Measurements from ENCODE around the gene APBA2. TPM values are rescaled to one million over a fixed set of nuclear protein-coding genes. Genes with fewer than 3 reads are reported as not detected.
A peak's percentile ranks its signal among the peaks of the same experiment; 100 is the strongest.

The APBA2 gene
- total RNA-seq, 1 experiment from 2014 or later, result not detected

DNA sequence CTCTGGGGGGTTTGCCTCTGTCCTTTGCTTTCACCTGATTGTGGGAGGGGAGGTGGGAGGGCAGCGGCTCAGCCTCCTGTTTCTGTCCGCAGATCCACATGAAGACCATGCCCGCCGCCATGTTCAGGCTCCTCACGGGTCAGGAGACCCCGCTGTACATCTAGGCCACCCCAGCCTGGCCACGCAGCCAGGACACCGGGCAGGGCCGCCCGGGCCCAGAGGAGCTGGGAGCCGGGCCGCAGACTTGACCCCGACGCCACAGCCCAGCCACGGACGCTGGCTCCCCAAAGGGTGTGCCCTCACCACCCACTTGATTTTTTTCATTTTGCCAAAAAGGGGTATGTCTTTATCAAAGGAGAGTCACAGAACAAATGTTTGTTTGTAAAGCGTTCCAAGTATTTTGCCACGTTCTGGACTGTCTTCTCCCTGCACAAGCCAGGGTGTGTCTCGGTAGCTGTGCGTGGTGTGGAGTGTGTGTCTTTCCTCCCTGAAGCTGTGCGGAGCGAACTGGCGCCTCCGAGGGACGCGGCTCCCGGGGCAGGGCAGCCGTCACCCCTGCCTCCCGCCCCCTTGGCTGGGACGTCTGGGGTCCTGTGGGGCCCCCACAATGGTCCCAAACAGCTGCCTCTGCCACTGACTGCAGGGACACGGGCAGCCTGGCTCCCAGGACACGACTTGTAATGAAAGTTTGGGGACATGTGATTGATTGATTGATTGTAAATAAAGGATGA is 231.4 kb downstream of the APBA2 start:
- no peak for DNase-seq (ENCODE audit: low spot score)

GRCh38 chr15:29117778-29118177 is 232.0 kb downstream of the APBA2 start:
- DNase-seq (ENCODE audit: low spot score), result no peak

GRCh38 chr15:29119847-29120246 is 234.1 kb downstream of the APBA2 start:
- no peak for DNase-seq (ENCODE audit: low spot score)

- no peak for DNase-seq (ENCODE audit: low spot score)
Observed at GRCh38 chr15:29120593-29121368, 235.0 kb downstream of the APBA2 start.

DNA sequence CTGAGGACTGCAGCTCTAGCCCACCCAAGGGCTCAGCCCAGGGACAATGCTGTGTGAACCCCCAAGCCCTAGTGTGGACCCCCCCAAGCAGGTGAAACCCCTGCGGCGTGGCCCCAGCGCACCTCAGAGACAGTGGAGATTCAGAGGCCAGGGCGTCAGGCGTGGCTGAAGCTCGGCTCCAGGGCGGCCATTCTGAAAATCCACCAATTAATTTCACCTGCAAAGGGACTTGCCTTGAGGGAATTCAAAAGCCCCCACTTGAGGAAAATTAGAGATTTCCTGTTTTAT is 235.5 kb downstream of the APBA2 start:
- DNase-seq (ENCODE audit: low spot score), result no peak

DNA sequence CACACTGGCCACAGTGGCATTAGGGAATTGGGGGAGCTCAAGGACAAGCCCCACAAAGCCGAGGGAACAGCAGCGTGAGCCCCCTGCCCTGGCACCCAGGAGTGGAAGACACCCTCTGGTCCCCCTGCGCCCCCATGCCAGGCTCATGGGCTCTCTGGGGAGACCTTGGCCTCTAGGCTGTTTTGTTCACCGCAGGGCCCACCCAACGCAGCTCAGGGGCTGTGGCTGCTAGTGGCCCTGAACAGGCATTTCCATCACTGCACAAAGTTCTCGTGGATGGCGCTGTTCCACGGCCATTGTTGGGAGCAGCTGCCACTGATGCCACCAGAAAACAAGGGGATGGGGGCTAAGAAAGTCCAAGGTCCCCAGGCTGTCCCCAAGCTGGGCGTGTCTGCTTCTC is 236.1 kb downstream of the APBA2 start:
- DNase-seq (ENCODE audit: low spot score), result no peak

DNA sequence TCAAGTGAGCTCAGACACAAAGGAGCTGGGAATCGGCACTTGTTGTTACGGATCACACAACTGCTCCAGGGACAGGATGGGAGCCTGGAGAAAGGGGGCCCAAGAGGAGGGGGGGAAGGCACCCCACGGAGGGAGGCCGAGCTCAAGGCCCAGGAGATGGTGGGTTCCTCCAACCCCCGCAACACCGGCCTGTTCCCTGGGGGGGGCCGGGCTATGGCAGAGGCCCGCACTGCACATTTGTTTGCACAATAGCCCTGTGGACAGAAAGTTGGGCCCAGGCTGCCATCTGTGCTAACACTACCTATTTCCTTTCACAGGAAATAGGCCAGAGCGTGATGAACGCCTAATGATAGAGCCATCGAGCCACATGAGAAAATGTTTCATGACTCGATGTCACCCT is 236.7 kb downstream of the APBA2 start:
- no peak for DNase-seq (ENCODE audit: low spot score)

DNA sequence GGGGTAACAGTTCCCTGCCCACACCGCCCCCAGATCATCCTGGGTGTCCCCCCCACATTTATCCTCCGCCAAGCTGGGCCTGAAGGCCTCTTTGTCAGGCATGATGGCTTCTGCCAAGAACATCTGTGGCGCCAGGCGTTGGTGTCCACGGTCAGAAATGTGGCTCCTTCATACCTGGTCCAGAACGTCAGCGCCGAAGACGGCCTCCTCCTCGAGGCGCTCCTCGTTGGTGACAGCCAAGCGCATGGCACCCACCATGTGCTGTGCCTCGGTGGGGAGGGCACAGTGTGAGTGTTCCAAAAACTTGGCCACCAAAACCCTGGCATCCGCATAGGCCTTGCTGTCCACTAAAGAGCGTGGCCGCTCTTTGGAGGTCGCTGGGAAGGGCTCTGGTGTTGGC is 237.4 kb downstream of the APBA2 start:
- DNase-seq (ENCODE audit: low spot score), result no peak

GRCh38 chr15:29123991-29124390 is 238.2 kb downstream of the APBA2 start:
- DNase-seq (ENCODE audit: low spot score), result no peak

GRCh38 chr15:29124581-29125381 is 239.0 kb downstream of the APBA2 start:
- peak; percentile 22 for DNase-seq (ENCODE audit: low spot score)

DNA sequence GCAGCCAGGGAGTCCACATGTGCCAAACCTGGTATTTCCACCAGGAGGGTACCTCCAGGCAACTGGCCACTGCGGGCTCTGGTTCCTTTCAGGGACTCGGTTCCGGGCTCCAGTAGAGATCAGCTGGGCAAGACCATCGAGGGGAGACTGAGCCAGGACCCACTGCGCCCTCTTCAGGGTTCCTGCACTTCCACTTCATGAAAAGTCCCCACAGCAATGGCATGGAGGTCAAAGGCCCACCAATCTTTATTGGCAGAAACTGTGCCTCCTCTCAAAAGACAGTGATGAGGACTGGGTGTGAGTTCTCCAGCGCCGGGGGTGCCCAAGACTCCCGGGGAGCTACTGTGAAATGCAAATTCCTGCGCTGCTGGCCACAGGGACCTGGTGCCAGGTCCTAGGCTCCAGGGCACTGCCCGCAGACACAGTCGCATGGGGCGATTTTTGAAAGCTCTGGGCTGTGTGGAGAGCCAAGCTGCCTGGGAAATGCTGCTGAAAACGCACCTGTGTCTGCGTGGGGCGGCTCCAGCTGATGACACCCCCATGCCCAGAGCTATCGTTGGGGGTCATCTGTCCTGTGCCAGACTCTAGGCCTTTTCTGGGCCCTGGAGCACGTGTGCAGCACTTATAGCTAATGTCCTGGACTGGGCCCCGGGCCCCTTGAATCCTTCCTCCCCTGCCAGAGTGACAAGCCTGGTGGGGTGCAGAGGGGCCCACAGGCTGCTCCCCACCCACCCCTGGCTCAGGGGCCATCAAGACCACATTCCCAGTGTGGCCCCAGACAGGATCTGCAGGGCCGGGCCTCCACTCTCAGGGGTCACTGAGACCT is 239.8 kb downstream of the APBA2 start:
- no peak for DNase-seq (ENCODE audit: low spot score)

GRCh38 chr15:29126208-29126536 is 240.4 kb downstream of the APBA2 start:
- DNase-seq (ENCODE audit: low spot score), result no peak

DNA sequence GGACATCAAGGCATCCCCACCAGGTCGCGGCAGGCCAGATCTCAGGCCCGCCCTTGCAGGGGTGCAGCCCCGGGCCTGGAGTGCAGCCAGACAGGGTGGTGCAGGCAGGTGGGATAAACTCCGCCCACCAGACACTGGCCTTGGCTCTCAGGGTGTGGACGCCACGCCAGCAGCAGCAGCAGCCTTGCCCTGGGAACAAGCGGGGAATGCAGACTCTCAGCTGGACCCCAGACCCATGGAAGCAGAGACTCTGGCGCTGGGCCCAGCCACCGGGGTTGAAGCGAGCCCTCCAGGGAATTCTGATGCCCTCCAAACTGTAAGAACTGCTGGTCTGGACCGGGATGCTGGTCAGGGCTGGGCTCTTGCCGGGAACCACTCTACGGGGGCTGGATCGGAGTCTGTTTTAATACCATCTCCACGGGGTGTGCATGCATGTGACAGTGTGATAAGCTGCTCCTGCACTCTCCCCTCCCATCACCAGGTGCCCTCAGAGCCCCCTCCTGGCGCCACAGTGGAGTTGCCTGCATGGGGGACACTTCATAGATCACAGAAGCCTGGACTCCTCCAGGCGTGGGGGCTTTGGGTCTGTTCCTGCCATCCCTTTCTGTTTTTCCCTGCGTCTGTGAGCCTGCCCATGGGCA is 241.2 kb downstream of the APBA2 start:
- no peak for DNase-seq (ENCODE audit: low spot score)

DNA sequence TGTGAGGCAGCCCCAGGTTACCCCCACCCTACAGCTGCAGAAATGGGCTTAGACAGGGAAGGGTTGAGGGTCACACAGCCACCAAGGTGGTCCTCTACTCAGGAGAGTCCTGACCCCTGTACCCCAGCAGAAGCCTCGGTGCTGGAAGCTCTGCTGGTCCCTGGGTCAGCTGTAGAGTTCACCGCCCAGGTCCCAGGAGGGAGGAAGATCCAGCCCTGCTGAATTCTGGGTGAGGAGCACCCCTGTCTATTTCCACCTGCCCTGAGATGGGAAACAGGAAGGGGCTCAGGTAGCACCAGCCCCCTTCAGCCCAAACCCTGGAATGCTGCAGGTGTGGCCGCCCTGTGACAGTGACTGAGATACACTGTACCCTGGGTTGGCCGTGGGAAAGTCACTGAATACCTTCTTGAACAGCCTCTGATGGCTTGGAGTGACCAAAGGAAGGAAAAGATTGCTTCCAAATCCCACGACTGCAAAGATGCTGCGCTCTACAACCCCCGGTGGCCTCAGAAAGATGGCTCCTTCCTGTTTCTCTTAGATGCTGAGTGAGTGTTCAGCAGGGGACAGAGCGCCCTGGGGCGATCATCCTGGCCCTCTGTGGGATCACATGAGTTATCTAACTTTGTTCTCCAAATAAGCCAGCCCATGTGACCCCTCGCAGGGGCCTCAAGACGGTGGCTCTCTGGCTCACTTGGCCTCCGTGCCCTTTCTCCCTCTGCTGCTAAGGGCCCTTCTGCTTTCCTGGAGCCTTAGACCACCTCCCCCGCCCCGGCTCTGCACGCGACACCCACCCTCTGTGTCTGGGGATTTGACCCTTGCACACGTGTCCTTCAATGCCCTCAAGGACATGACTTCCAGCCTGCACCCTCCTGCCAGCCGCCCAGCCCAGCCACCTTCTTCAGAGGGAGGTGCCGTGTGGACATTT is 242.0 kb downstream of the APBA2 start:
- no peak for DNase-seq (ENCODE audit: low spot score)

- DNase-seq (ENCODE audit: low spot score), result no peak
Observed at GRCh38 chr15:29128671-29129070, 242.9 kb downstream of the APBA2 start.

GRCh38 chr15:29129221-29129620 is 243.4 kb downstream of the APBA2 start:
- no peak for DNase-seq (ENCODE audit: low spot score)

DNA sequence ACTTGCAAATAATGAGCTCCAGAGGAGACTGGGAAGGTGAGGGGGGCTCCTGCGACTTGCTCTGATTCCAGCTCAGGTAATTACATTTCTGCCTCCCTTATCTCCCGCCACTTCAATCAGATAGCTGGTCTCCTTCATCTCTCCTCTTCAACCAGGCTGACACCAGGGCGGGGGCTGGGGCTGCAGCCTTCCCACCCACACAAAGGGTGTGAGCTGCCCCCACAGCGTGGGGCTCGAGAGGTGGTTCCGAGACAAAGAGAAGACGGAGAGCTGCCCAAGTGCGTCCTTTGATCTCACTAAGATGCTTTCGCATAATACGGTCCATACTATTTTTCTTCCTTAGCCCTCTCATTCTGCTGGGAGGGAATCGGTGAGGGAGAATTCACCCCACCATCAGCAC is 244.2 kb downstream of the APBA2 start:
- no peak for DNase-seq (ENCODE audit: low spot score)

DNA sequence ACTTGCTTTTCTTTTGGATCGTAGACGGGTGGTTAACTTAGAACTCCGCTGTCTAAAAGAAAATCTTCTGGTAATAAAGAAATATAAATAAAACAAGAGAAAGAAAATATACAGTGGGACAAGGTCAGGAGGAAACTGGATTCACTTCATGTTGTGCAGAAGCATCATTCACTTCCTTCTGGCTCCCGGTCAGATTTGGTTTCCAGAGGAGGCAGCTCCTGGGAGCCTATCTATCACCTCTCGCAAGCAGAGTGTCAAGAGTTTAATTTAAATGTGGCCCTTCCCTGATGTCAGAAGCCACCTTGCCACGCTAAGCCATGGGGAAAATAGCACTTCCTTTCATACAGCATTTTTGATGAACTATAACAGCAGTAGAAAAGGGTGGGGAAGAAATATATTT is 244.7 kb downstream of the APBA2 start:
- no peak for DNase-seq (ENCODE audit: low spot score)

DNA sequence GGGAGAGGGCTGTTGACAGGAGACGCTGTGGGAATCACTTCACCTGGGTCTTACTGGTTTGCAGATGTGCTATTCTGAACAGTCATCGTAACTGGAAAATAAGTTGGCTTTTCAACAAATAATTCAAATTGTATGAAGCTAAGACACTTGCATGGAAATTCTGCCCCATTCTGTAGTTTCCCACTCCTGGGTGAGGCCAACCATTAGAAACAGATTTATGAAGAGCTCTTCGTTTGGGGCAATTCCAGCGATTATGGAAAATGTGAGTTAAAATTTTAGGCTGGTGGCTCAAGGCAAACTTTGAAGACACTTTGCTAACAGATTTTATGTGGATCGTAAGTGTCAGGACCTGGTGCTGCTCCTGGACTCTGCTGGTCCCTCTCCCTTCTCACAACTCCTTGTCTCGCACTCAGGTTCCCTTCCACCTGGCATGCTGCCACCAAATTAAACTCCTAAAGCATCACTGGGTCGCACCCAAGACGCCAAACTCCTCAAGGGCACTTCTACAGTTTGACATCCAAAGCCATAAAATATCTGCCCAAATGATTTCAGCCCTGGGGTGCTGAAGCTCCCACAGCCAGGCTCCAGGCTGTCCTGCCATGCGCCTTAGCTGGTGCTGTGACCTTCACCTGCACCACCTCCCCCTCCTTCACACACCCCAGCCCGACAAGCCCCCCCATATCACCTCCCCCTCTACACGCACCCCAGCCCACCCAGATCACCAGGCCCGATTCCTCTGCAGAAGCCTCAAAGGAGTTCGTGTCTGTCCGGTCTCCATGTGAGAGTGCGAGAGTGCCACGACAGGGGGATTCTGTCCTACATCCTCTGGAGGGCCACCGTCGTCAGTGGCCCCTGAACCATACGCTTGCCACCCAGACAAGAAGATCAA is 245.4 kb downstream of the APBA2 start:
- no peak for DNase-seq (ENCODE audit: low spot score)
